Measurements from ENCODE around the gene SYT11. TPM values are rescaled to one million over a fixed set of nuclear protein-coding genes. Genes with fewer than 3 reads are reported as not detected.

SYT11 gene
- total and polyA plus RNA-seq, 10 of the 15 experiments (the other 5 are each of a cell fraction or from before 2014, with no cell fraction given), result 7.7 to 21.2 (median 13.5) TPM

DNA sequence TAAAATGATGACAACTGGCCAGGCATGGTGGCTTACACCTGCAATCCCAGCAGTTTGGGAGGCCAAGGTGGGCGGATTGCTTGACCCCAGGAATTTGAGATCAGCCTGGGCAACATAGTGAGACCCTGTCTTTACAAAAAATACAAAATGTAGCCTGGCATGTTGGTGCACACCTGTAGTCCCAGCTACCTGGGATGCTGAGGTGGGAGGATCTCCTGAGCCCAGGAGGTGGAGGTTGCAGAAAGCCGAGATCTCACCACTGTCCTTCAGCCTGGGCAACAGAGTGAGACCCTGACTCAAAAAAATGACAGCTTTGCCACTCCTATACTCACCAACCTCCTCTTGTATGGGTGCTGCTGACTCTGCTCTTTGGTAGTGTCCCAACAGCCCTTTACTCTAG is 18.6 kb downstream of the SYT11 start:
- Histone ChIP-seq H3K9ac (ENCODE audit: control insufficient read depth, insufficient read depth, low read length) (no peak overlapping the region), H3K27me3 (replicated peaks in 1 of 2; ENCODE audit: control insufficient read depth in 2 of 2, insufficient read depth in 2 of 2, low read length in 1 of 2) (no peaks in the 10 kb centered on the region), H3K79me2 (ENCODE audit: control insufficient read depth, insufficient read depth, low read length) (no peaks in the 10 kb centered on the region), H3K36me3 (ENCODE audit: control insufficient read depth in 2 of 2, insufficient read depth in 2 of 2, low read length in 1 of 2) (no peaks in the 10 kb centered on the region; a peak in 1 of 4 replicates), H3K4me2 (ENCODE audit: control insufficient read depth, insufficient read depth) (no peak overlapping the region), H3K4me1 (ENCODE audit: control insufficient read depth, insufficient read depth, low read length) (peaks cover 7% of the 10 kb centered on the region), H2AFZ (ENCODE audit: control insufficient read depth, low read depth, low read length) (no peak overlapping the region), H4K20me1 (ENCODE audit: control insufficient read depth, insufficient read depth) (no peaks in the 10 kb centered on the region), H3K27ac (ENCODE audit: control insufficient read depth, insufficient read depth) (no peak overlapping the region), H3K9me3 (replicated peaks; ENCODE audit: control insufficient read depth, insufficient read depth, low read length) (no peaks in the 10 kb centered on the region), H3K4me3 (no peak overlapping the region)
- intact Hi-C loops (cut with micrococcal nuclease; ENCODE audit: unreplicated experiment), result no loop called here
- CTCF ChIA-PET, result interaction anchor here (1.3 to 2.2 kb wide), 3 partner anchors 10 to 16 kb away, joined by 3 to 6 read pairs (median 5); no protein-coding TSS in a partner anchor
- POLR2A ChIA-PET, result no interaction called here
- ATAC-seq (no peak), FAIRE-seq (no peak), DNase-seq (ENCODE audit: low read depth, low spot score) (no peak)
- no peak for TF ChIP-seq ZNF274 (IDR thresholded peaks at IDR 0.05; ENCODE audit: insufficient read depth, insufficient read length)
- TF ChIP-seq NBN (IDR thresholded peaks at IDR 0.05), result no peak
- TF ChIP-seq BHLHE40 (IDR thresholded peaks at IDR 0.05; ENCODE audit: borderline replicate concordance in 1 of 2, low read depth in 2 of 2, low read length in 1 of 2), result no peak
- TF ChIP-seq, protein P1, sequence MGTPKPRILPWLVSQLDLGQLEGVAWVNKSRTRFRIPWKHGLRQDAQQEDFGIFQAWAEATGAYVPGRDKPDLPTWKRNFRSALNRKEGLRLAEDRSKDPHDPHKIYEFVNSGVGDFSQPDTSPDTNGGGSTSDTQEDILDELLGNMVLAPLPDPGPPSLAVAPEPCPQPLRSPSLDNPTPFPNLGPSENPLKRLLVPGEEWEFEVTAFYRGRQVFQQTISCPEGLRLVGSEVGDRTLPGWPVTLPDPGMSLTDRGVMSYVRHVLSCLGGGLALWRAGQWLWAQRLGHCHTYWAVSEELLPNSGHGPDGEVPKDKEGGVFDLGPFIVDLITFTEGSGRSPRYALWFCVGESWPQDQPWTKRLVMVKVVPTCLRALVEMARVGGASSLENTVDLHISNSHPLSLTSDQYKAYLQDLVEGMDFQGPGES (IDR thresholded peaks at IDR 0.05), result no peak
- TF ChIP-seq REST (IDR thresholded peaks at IDR 0.05; ENCODE audit: low read depth, low read length), result no peak
- TF ChIP-seq KAT2A (conservative IDR thresholded peaks at IDR 0.05; ENCODE audit: control insufficient read depth, low read depth, low read length), result no peak
- no peak for TF ChIP-seq KDM1A (IDR thresholded peaks at IDR 0.05; ENCODE audit: borderline replicate concordance)
- no peak for TF ChIP-seq ELK1 (IDR thresholded peaks at IDR 0.05; ENCODE audit: low read depth, low read length)
- TF ChIP-seq MYB (IDR thresholded peaks at IDR 0.05; ENCODE audit: borderline replicate concordance, low read depth, low read length), result no peak
- TF ChIP-seq SPI1 (IDR thresholded peaks at IDR 0.05; ENCODE audit: borderline replicate concordance, insufficient read depth, low read depth, low read length), result no peak
- TF ChIP-seq CEBPZ (IDR thresholded peaks at IDR 0.05; ENCODE audit: low read depth, low read length), result no peak
- TF ChIP-seq JUND (IDR thresholded peaks at IDR 0.05; ENCODE audit: low read depth, low read length), result no peak
- RAD21 ChIA-PET (ENCODE audit: unreplicated experiment), result no interaction called here
- BruUV-seq (replicated peaks), result no TSS peak
- 42% methylated on average over 2 of the region's 2 CpGs for WGBS (ENCODE audit: insufficient coverage, insufficient replicate concordance, low lambda C conversion rate, missing lambda C conversion rate)
- SMC1A ChIA-PET (ENCODE audit: uncharacterized antibody, unreplicated experiment), result interaction anchor here (0.6 to 1.2 kb wide), 4 partner anchors 16 to 518 kb away, joined by 3 to 4 read pairs (median 4); no protein-coding TSS in a partner anchor
- in situ Hi-C loops (cut with MboI), result no loop called here

Measured in GM12878 (cell line).